ENCODE results near the gene CIRBP. TPM values are rescaled to one million over a fixed set of nuclear protein-coding genes. Genes with fewer than 3 reads are reported as not detected.
A peak's percentile ranks its signal among the peaks of the same experiment; 100 is the strongest.

CIRBP gene
- total and polyA plus RNA-seq, 2 of the 13 experiments (the other 11 are each of a cell fraction or from before 2014, with no cell fraction given): 133 to 140 TPM

DNA sequence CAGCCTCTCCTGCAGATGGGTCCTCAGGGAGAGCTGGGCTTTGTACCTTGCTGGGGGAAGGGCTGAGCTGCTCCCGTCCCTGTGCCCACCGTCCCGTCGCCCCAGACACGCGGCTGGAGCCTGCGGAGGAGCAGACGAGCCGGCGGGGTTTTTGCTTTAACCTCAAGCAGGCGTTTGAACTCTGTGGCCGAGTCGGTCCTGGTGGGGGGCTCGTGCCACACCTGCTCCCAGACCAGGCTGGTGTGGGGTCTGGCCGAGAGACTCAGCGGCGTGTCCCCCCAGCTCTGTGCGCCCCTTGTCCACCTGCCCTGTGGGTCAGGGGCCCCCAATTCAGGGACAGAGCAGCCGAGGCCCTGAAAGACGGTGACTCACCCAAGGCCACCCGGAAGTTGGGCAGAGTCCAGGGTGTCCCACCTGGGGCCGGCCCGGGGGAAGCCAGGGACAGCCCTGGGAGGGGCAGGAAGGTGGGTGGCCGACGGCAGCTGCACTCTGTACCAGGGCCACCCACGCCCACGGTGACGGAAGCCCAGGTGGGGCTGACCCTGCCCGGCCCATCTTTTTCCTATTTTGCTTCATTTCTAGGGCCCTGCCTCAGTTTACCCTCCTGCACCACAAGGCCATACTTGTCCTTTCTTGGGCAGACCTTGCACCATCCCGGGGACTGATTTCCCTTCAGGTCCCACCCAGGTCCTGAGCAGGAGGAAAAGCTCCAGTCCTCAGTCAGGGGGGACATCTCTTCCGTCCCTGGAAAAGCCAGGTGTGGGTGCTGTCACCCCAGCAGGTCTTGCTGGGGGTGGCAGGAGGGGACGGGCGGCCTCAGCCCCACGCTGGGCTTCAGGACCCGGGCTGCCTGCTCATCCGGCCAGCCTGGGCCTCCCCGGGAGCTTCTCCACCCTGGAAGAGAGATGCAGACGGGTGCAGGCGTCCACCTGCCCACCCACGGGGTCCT, 21.8 kb downstream of the CIRBP start (continued):
- no peak for TF ChIP-seq U2AF2 (IDR thresholded peaks at IDR 0.05; ENCODE audit: low read depth, low read length)
- peak; percentile 88; the same call in 1 of the 2 replicates for TF ChIP-seq BRCA1 (CRISPR knock-in tag; IDR thresholded peaks at IDR 0.05)
- peak; percentile 85; the same call in 1 of the 2 replicates for TF ChIP-seq KDM3A (CRISPR knock-in tag; IDR thresholded peaks at IDR 0.05; ENCODE audit: low read depth)
- TF ChIP-seq ZNF841 (CRISPR knock-in tag; IDR thresholded peaks at IDR 0.05; ENCODE audit: borderline replicate concordance): no peak
- TF ChIP-seq ZNF75D (CRISPR knock-in tag; IDR thresholded peaks at IDR 0.05; ENCODE audit: borderline replicate concordance): no peak
- no peak for TF ChIP-seq SUZ12 (IDR thresholded peaks at IDR 0.05; ENCODE audit: low read depth, low read length)
- no peak; the same call in 1 of the 2 replicates for TF ChIP-seq CHD4 (IDR thresholded peaks at IDR 0.05; ENCODE audit: borderline replicate concordance, low read length)
- no peak for TF ChIP-seq ATM (IDR thresholded peaks at IDR 0.05; ENCODE audit: borderline replicate concordance)
- TF ChIP-seq KAT2B (IDR thresholded peaks at IDR 0.05; ENCODE audit: borderline replicate concordance, low read depth, low read length): no peak
- TF ChIP-seq TMF1 (CRISPR knock-in tag; IDR thresholded peaks at IDR 0.05; ENCODE audit: low read depth): no peak
- TF ChIP-seq, protein P1, sequence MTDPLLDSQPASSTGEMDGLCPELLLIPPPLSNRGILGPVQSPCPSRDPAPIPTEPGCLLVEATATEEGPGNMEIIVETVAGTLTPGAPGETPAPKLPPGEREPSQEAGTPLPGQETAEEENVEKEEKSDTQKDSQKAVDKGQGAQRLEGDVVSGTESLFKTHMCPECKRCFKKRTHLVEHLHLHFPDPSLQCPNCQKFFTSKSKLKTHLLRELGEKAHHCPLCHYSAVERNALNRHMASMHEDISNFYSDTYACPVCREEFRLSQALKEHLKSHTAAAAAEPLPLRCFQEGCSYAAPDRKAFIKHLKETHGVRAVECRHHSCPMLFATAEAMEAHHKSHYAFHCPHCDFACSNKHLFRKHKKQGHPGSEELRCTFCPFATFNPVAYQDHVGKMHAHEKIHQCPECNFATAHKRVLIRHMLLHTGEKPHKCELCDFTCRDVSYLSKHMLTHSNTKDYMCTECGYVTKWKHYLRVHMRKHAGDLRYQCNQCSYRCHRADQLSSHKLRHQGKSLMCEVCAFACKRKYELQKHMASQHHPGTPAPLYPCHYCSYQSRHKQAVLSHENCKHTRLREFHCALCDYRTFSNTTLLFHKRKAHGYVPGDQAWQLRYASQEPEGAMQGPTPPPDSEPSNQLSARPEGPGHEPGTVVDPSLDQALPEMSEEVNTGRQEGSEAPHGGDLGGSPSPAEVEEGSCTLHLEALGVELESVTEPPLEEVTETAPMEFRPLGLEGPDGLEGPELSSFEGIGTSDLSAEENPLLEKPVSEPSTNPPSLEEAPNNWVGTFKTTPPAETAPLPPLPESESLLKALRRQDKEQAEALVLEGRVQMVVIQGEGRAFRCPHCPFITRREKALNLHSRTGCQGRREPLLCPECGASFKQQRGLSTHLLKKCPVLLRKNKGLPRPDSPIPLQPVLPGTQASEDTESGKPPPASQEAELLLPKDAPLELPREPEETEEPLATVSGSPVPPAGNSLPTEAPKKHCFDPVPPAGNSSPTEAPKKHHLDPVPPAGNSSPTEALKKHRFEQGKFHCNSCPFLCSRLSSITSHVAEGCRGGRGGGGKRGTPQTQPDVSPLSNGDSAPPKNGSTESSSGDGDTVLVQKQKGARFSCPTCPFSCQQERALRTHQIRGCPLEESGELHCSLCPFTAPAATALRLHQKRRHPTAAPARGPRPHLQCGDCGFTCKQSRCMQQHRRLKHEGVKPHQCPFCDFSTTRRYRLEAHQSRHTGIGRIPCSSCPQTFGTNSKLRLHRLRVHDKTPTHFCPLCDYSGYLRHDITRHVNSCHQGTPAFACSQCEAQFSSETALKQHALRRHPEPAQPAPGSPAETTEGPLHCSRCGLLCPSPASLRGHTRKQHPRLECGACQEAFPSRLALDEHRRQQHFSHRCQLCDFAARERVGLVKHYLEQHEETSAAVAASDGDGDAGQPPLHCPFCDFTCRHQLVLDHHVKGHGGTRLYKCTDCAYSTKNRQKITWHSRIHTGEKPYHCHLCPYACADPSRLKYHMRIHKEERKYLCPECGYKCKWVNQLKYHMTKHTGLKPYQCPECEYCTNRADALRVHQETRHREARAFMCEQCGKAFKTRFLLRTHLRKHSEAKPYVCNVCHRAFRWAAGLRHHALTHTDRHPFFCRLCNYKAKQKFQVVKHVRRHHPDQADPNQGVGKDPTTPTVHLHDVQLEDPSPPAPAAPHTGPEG (CRISPR knock-in tag; IDR thresholded peaks at IDR 0.05): 0 out of 2 replicates have a peak, but pooled peaks have one; percentile 76
- TF ChIP-seq ZNF33A (CRISPR knock-in tag; IDR thresholded peaks at IDR 0.05; ENCODE audit: borderline replicate concordance): 0 out of 2 replicates have a peak, but pooled peaks have one; percentile 62
- TF ChIP-seq, protein P2, sequence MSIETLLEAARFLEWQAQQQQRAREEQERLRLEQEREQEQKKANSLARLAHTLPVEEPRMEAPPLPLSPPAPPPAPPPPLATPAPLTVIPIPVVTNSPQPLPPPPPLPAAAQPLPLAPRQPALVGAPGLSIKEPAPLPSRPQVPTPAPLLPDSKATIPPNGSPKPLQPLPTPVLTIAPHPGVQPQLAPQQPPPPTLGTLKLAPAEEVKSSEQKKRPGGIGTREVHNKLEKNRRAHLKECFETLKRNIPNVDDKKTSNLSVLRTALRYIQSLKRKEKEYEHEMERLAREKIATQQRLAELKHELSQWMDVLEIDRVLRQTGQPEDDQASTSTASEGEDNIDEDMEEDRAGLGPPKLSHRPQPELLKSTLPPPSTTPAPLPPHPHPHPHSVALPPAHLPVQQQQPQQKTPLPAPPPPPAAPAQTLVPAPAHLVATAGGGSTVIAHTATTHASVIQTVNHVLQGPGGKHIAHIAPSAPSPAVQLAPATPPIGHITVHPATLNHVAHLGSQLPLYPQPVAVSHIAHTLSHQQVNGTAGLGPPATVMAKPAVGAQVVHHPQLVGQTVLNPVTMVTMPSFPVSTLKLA (IDR thresholded peaks at IDR 0.05): no peak
- TF ChIP-seq HNRNPK (IDR thresholded peaks at IDR 0.05; ENCODE audit: low read depth, low read length, poor library complexity, severe bottlenecking): peak; percentile 43
- no peak for TF ChIP-seq ZFP1 (CRISPR knock-in tag; IDR thresholded peaks at IDR 0.05)
- TF ChIP-seq SCMH1 (CRISPR knock-in tag; IDR thresholded peaks at IDR 0.05; ENCODE audit: borderline replicate concordance): no peak
- TF ChIP-seq ATF1 (CRISPR knock-in tag; IDR thresholded peaks at IDR 0.05): no peak
- TF ChIP-seq, protein P3, sequence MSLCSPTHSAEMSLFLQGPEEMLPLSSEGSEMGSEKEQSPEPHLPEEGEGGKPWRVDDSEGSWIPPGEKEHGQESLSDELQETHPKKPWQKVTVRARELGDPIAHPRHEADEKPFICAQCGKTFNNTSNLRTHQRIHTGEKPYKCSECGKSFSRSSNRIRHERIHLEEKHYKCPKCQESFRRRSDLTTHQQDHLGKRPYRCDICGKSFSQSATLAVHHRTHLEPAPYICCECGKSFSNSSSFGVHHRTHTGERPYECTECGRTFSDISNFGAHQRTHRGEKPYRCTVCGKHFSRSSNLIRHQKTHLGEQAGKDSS (CRISPR knock-in tag; IDR thresholded peaks at IDR 0.05; ENCODE audit: borderline replicate concordance, low read depth): peak; percentile 91
- peak; percentile 85; the same call in 1 of the 2 replicates for TF ChIP-seq ERF (CRISPR knock-in tag; IDR thresholded peaks at IDR 0.05)
- no peak for TF ChIP-seq ZNF839 (CRISPR knock-in tag; IDR thresholded peaks at IDR 0.05; ENCODE audit: borderline replicate concordance)
- TF ChIP-seq SALL2 (CRISPR knock-in tag; IDR thresholded peaks at IDR 0.05): peak; percentile 76; the same call in 1 of the 2 replicates
- no peak for TF ChIP-seq MTF1 (CRISPR knock-in tag; IDR thresholded peaks at IDR 0.05)

All from HepG2 (cell line).